ENCODE results near the gene PKNOX2. TPM values are rescaled to one million over a fixed set of nuclear protein-coding genes. Genes with fewer than 3 reads are reported as not detected.

PKNOX2 gene
- total RNA-seq, 1 donor from 2014 or later = not detected

DNA sequence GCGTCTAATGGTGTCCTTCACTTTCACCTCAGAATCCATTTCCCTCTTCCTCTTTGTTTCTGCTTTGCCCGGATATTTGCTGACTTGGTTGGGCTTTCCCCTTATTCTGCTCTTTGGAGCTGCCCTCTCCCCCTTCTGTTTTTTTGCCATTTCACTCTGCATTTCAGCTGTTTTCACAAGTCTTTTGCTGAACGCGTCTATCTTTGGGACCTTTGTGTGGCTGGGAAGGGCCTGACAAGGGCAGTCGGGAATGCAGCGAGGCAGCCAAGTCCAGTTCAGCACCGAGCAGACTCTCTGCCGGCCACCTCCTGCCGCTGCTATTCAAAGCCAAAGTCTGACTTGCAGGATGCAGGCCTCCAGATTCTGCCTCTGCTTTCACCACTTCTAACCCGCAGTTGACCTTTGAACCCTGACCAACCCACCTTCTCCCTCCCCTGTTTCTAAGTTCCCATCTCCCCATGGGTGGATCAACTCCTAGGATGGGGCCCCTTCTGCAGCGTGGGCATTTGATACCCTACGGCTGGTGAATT, 293.3 kb downstream of the PKNOX2 start:
- no peak for ATAC-seq (ENCODE audit: low read depth)
- H3K27me3 Mint-ChIP-seq = peaks cover 1% of the 10 kb centered on the region
- TF ChIP-seq, protein P1, sequence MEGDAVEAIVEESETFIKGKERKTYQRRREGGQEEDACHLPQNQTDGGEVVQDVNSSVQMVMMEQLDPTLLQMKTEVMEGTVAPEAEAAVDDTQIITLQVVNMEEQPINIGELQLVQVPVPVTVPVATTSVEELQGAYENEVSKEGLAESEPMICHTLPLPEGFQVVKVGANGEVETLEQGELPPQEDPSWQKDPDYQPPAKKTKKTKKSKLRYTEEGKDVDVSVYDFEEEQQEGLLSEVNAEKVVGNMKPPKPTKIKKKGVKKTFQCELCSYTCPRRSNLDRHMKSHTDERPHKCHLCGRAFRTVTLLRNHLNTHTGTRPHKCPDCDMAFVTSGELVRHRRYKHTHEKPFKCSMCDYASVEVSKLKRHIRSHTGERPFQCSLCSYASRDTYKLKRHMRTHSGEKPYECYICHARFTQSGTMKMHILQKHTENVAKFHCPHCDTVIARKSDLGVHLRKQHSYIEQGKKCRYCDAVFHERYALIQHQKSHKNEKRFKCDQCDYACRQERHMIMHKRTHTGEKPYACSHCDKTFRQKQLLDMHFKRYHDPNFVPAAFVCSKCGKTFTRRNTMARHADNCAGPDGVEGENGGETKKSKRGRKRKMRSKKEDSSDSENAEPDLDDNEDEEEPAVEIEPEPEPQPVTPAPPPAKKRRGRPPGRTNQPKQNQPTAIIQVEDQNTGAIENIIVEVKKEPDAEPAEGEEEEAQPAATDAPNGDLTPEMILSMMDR (IDR thresholded peaks at IDR 0.05) = no peak
- H3K9me3 Mint-ChIP-seq = no peaks in the 10 kb centered on the region
- H3K4me1 Mint-ChIP-seq = no peaks in the 10 kb centered on the region
- H3K4me3 Mint-ChIP-seq = no peak overlapping the region
- H3K27ac Mint-ChIP-seq = no peak overlapping the region
- no peak for DNase-seq
- ChIA-PET CTCF (no interaction called here), POLR2A (no interaction called here)
- no peaks in the 10 kb centered on the region for H3K36me3 Mint-ChIP-seq (ENCODE audit: low read depth)
- intact Hi-C loops (cut with micrococcal nuclease) = no loop called here

GRCh38 chr11:125460275-125460674, 295.7 kb downstream of the PKNOX2 start:
- intact Hi-C loops (cut with micrococcal nuclease) = no loop called here
- Mint-ChIP-seq H3K36me3 (ENCODE audit: low read depth) (no peaks in the 10 kb centered on the region), H3K4me3 (no peak overlapping the region), H3K27me3 (peaks cover 16% of the 10 kb centered on the region), H3K27ac (no peak overlapping the region), H3K9me3 (no peaks in the 10 kb centered on the region), H3K4me1 (no peaks in the 10 kb centered on the region)
- ChIA-PET CTCF (no interaction called here), POLR2A (no interaction called here)
- TF ChIP-seq, protein P1 (IDR thresholded peaks at IDR 0.05) = no peak
- DNase-seq (no peak), ATAC-seq (ENCODE audit: low read depth) (no peak)

GRCh38 chr11:125463590-125464269, 299.2 kb downstream of the PKNOX2 start:
- Mint-ChIP-seq H3K36me3 (ENCODE audit: low read depth) (no peaks in the 10 kb centered on the region), H3K27ac (no peak overlapping the region), H3K9me3 (no peaks in the 10 kb centered on the region), H3K4me3 (no peak overlapping the region), H3K4me1 (no peaks in the 10 kb centered on the region), H3K27me3 (peaks cover 19% of the 10 kb centered on the region)
- intact Hi-C loops (cut with micrococcal nuclease) = no loop called here
- no peak for ATAC-seq (ENCODE audit: low read depth)
- TF ChIP-seq, protein P1 (IDR thresholded peaks at IDR 0.05) = no peak
- DNase-seq = no peak
- CTCF ChIA-PET = no interaction called here
- POLR2A ChIA-PET = no interaction called here

DNA sequence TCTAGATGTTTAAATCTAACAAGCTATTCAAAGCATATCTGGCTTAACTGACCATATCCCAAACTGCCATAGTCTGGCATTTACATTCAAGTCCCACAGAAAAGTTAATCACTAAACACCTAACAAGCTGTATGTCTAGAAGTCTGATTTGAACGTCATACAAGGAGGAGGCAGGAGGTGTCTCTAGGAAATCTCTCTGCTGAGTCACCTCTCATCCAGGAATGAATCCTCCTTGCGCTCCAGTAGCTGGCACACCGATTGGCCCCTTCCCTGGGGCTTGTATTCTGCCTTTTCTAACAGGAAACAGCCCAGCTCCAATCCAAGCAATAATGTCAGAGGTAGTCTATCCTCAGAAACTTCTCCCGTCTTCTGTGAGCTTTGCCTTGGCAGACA, 299.7 kb downstream of the PKNOX2 start:
- H3K4me3 Mint-ChIP-seq = no peak overlapping the region
- ATAC-seq (ENCODE audit: low read depth) (no peak), DNase-seq (no peak)
- intact Hi-C loops (cut with micrococcal nuclease) = no loop called here
- H3K9me3 Mint-ChIP-seq = no peaks in the 10 kb centered on the region
- H3K27ac Mint-ChIP-seq = no peak overlapping the region
- POLR2A ChIA-PET = no interaction called here
- TF ChIP-seq, protein P1 (IDR thresholded peaks at IDR 0.05) = no peak
- no peaks in the 10 kb centered on the region for H3K36me3 Mint-ChIP-seq (ENCODE audit: low read depth)
- H3K4me1 Mint-ChIP-seq = no peaks in the 10 kb centered on the region
- H3K27me3 Mint-ChIP-seq = peaks cover 19% of the 10 kb centered on the region
- CTCF ChIA-PET = no interaction called here

- Mint-ChIP-seq H3K4me3 (no peak overlapping the region), H3K27ac (no peak overlapping the region), H3K9me3 (no peaks in the 10 kb centered on the region), H3K27me3 (peaks cover 19% of the 10 kb centered on the region), H3K36me3 (ENCODE audit: low read depth) (no peaks in the 10 kb centered on the region), H3K4me1 (no peaks in the 10 kb centered on the region)
- intact Hi-C loops (cut with micrococcal nuclease) = no loop called here
- TF ChIP-seq, protein P1 (IDR thresholded peaks at IDR 0.05) = no peak
- ChIA-PET CTCF (no interaction called here), POLR2A (no interaction called here)
- DNase-seq (no peak), ATAC-seq (ENCODE audit: low read depth) (no peak)
These were observed 300.1 kb downstream of the PKNOX2 start for GRCh38 chr11:125464666-125465065.
